A549 (cell line): Measurements from ENCODE around the gene DHRS4L2.
"Not testable (repeated sequence)": the region's sequence is repeated elsewhere in the genome, so short reads cannot be mapped to it uniquely, and the experiment has no call there.

Source experiments
- POLR2A ChIP-seq: IDR thresholded peaks from 2 replicates; pipeline ENCODE4 v1.6.1; 2012; ENCODE audit warnings: mild to moderate bottlenecking, low read length
- RFX5 ChIP-seq: fragments of 450-650 bp; IDR thresholded peaks from 2 replicates; pipeline ENCODE4 v1.7.1; 2014; ENCODE audit warnings: antibody characterized with exemption, mild to moderate bottlenecking, moderate library complexity
- ZC3H11A ChIP-seq: fragments of 450-650 bp; IDR thresholded peaks from 2 replicates; pipeline ENCODE4 v1.6.1; 2014; ENCODE audit warnings: antibody characterized with exemption, mild to moderate bottlenecking
- TF ChIP-seq, protein P1 (sequence below): fragments of >200 bp; sonication (Bioruptor Twin); formaldehyde crosslinking; IDR thresholded peaks from 3 replicates; pipeline ENCODE4 v1.5.1; 2016

DNA sequence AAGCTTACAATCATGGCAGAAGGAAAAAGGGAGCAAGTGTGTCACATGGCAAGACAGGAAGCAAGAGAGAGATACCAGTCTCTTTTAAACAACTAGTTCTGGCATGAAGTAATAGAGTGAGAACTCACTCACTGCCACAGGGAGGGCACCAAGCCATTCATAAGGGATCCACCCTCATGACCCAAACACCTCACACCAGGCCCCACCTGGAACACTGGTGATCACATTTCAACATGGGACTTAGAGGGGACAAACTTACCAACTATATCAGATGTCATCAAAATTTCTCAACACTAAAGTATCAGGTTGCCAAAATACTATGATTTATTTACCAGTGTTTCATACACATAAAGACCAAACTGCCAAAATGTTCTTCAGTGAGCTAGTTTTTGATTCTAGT lies 27.8 kb upstream of the DHRS4L2 start:
- TF ChIP-seq RFX5, POLR2A, ZC3H11A: not testable (repeated sequence)
- TF ChIP-seq, protein P1, sequence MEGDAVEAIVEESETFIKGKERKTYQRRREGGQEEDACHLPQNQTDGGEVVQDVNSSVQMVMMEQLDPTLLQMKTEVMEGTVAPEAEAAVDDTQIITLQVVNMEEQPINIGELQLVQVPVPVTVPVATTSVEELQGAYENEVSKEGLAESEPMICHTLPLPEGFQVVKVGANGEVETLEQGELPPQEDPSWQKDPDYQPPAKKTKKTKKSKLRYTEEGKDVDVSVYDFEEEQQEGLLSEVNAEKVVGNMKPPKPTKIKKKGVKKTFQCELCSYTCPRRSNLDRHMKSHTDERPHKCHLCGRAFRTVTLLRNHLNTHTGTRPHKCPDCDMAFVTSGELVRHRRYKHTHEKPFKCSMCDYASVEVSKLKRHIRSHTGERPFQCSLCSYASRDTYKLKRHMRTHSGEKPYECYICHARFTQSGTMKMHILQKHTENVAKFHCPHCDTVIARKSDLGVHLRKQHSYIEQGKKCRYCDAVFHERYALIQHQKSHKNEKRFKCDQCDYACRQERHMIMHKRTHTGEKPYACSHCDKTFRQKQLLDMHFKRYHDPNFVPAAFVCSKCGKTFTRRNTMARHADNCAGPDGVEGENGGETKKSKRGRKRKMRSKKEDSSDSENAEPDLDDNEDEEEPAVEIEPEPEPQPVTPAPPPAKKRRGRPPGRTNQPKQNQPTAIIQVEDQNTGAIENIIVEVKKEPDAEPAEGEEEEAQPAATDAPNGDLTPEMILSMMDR = not testable (repeated sequence)
